HCT116 (cell line): ENCODE data around the gene BMP2. TPM values are rescaled to one million over a fixed set of nuclear protein-coding genes. Genes with fewer than 3 reads are reported as not detected.

ENCODE experiments used
- ATAC-seq: fragments of 200-7000 bp; cut with Tn5 transposase; 2 replicates; pipeline ENCODE4 v1.9.1; 2020; ENCODE audit warnings: mild to moderate bottlenecking, moderate library complexity
- BruUV-seq: library from RNA; stranded (reverse); fragments of 400-500 nt; replicated peaks from 2 replicates; lab custom pipeline; 2021; lab: Mats Ljungman, UMichigan
- CTCF ChIA-PET: fragments of 300-600 bp; sonication (Branson Sonifier 250); formaldehyde crosslinking; loops from one replicate; lab custom pipeline; 2021; ENCODE audit warnings: antibody characterized with exemption; lab: Charles Lee
- POLR2A ChIA-PET: fragments of 300-600, 350-600 bp; sonication (Branson Sonifier 250); formaldehyde crosslinking; loops from one replicate; lab custom pipeline; 2021; ENCODE audit warnings: antibody characterized with exemption; lab: Charles Lee
- RAD21 ChIA-PET, 2 experiments: fragments of 300-600 bp; sonication (Branson Sonifier 250); formaldehyde crosslinking; loops; one replicate each; lab custom pipeline; 2023; ENCODE audit warnings: low total read pairs in 2 of 2; ENCODE audit not compliant: uncharacterized antibody in 2 of 2, unreplicated experiment in 2 of 2, low non-redundant PET in 1 of 2; lab: Charles Lee
- DNase-seq: peaks from one replicate; pipeline ENCODE4 v3.0.0-alpha.2; 2010; ENCODE audit warnings: low read depth, low spot score
- H2AFZ ChIP-seq: fragments of 200-600 bp; shearing (Covaris generic), sonication (generic); 2 replicates; pipeline ENCODE4 v1.6.1; 2017; ENCODE audit warnings: low read depth, mixed run types, mixed read lengths, antibody characterized with exemption, low read length; ENCODE audit not compliant: poor library complexity, severe bottlenecking
- H3K27ac ChIP-seq: 2 replicates; pipeline ENCODE4 v1.5.1; 2012; ENCODE audit warnings: low read depth, low read length
- H3K27me3 ChIP-seq: fragments of 200-600 bp; sonication (generic); 2 replicates; pipeline ENCODE4 v1.6.1; 2016; ENCODE audit warnings: mixed run types, low read length, mixed read lengths; ENCODE audit not compliant: insufficient read depth
- H3K36me3 ChIP-seq, 2 experiments: fragments of 200-500 bp in 1 of 2; fragments of 200-600 bp in 1 of 2; sonication (Bioruptor generic) in 1 of 2; sonication (generic) in 1 of 2; 2 replicates each; pipeline versions ENCODE4 v1.5.1 to v1.6.1; 2014 to 2016; ENCODE audit warnings: low read length in 2 of 2, inconsistent platforms in 1 of 2, mixed read lengths in 1 of 2, mixed run types in 1 of 2; ENCODE audit not compliant: insufficient read depth in 2 of 2, control insufficient read depth in 1 of 2
- H3K4me1 ChIP-seq, 2 experiments: fragments of 200-600 bp in 1 of 2; sonication (generic) in 1 of 2; 2 replicates each; pipeline versions ENCODE4 v1.5.1 to v1.6.1; 2012 to 2017; ENCODE audit warnings: low read length in 2 of 2, inconsistent platforms in 1 of 2, mild to moderate bottlenecking in 1 of 2, mixed read lengths in 1 of 2, mixed run types in 1 of 2, moderate library complexity in 1 of 2; ENCODE audit not compliant: insufficient read depth in 2 of 2, control insufficient read depth in 1 of 2
- H3K4me2 ChIP-seq: fragments of 200-600 bp; sonication (generic); 2 replicates; pipeline ENCODE4 v1.6.1; 2017; ENCODE audit warnings: mixed run types, low read length, mixed read lengths
- H3K4me3 ChIP-seq, 2 experiments: fragments of 200-600 bp in 1 of 2; sonication (generic) in 1 of 2; replicated peaks in 1 of 2; 2 replicates each; pipeline ENCODE4 v1.5.1; 2011 to 2016; ENCODE audit warnings: low read length in 2 of 2, control low read depth in 1 of 2, low read depth in 1 of 2, mild to moderate bottlenecking in 1 of 2, mixed read lengths in 1 of 2, mixed run types in 1 of 2
- H3K79me2 ChIP-seq: fragments of 200-600 bp; sonication (generic); 2 replicates; pipeline ENCODE4 v1.6.1; 2017; ENCODE audit warnings: mild to moderate bottlenecking, mixed run types, low read length, moderate library complexity, mixed read lengths; ENCODE audit not compliant: insufficient read depth
- H3K9ac ChIP-seq: fragments of 200-600 bp; sonication (generic); 2 replicates; pipeline ENCODE4 v1.6.1; 2016; ENCODE audit warnings: low read length, mixed read lengths
- H3K9me2 ChIP-seq: fragments of 200-600 bp; sonication (generic), shearing (Covaris generic); 2 replicates; pipeline ENCODE4 v1.6.1; 2017; ENCODE audit warnings: mixed run types, mild to moderate bottlenecking, moderate library complexity; ENCODE audit not compliant: insufficient read depth
- H3K9me3 ChIP-seq, 2 experiments: fragments of 200-500 bp in 1 of 2; fragments of 200-600 bp in 1 of 2; sonication (Bioruptor generic) in 1 of 2; sonication (generic) in 1 of 2; 2 replicates each; pipeline ENCODE4 v1.6.1; 2014 to 2017; ENCODE audit warnings: low read length in 2 of 2, mixed read lengths in 2 of 2, inconsistent platforms in 1 of 2, low read depth in 1 of 2, mild to moderate bottlenecking in 1 of 2, mixed run types in 1 of 2, moderate library complexity in 1 of 2; ENCODE audit not compliant: control insufficient read depth in 1 of 2, insufficient read depth in 1 of 2
- H4K20me1 ChIP-seq: fragments of 200-600 bp; sonication (generic), shearing (Covaris generic); 2 replicates; pipeline ENCODE4 v1.6.1; 2017; ENCODE audit warnings: mixed run types, mild to moderate bottlenecking, moderate library complexity; ENCODE audit not compliant: insufficient read depth
- ATF3 ChIP-seq: IDR thresholded peaks from 2 replicates; pipeline ENCODE4 v1.6.1; 2012
- CBX3 ChIP-seq: IDR thresholded peaks from 2 replicates; pipeline ENCODE4 v1.6.1; 2012; ENCODE audit warnings: low read depth
- CEBPB ChIP-seq: IDR thresholded peaks from 2 replicates; pipeline ENCODE4 v1.6.1; 2012; ENCODE audit warnings: low read depth
- EGR1 ChIP-seq: IDR thresholded peaks from 2 replicates; pipeline ENCODE4 v1.6.1; 2012; ENCODE audit warnings: low read depth
- EZH2 ChIP-seq: fragments of 200-600 bp; sonication (generic); IDR thresholded peaks from 2 replicates; pipeline ENCODE4 v1.6.1; 2017; ENCODE audit warnings: antibody characterized with exemption, mixed run types
- JUND ChIP-seq: IDR thresholded peaks from 2 replicates; pipeline ENCODE4 v1.6.1; 2012
- POLR2A ChIP-seq: IDR thresholded peaks from 2 replicates; pipeline ENCODE4 v1.7.0; 2011; ENCODE audit warnings: borderline replicate concordance; ENCODE audit not compliant: insufficient read depth, insufficient read length; ENCODE audit errors: extremely low read depth
- POLR2AphosphoS5 ChIP-seq: IDR thresholded peaks from 2 replicates; pipeline ENCODE4 v1.6.1; 2011; ENCODE audit warnings: mild to moderate bottlenecking, low read depth, low read length, moderate library complexity
- RAD21 ChIP-seq: IDR thresholded peaks from 2 replicates; pipeline ENCODE4 v1.6.1; 2012; ENCODE audit warnings: low read depth, mild to moderate bottlenecking
- SIN3A ChIP-seq: IDR thresholded peaks from 2 replicates; pipeline ENCODE4 v1.6.1; 2012; ENCODE audit warnings: low read depth
- SP1 ChIP-seq: IDR thresholded peaks from 2 replicates; pipeline ENCODE4 v1.6.1; 2012; ENCODE audit warnings: low read depth
- SRF ChIP-seq: IDR thresholded peaks from 2 replicates; pipeline ENCODE4 v1.6.1; 2012; ENCODE audit warnings: low read depth
- YY1 ChIP-seq: IDR thresholded peaks from 2 replicates; pipeline ENCODE4 v1.6.1; 2011; ENCODE audit warnings: low read length, low read depth, moderate library complexity, mild to moderate bottlenecking; ENCODE audit not compliant: insufficient replicate concordance; ENCODE audit errors: extremely low read depth
- intact Hi-C: fragments of 100-400 bp; cut with micrococcal nuclease; formaldehyde crosslinking; loops from 2 replicates; pipeline ENCODE4 v1.10.0; 2022
- total RNA-seq: library from RNA; stranded (reverse); gene quantifications from one replicate; pipeline ENCODE4 v1.2.1, GENCODE V29; 2021; ENCODE audit not compliant: unreplicated experiment
- TF ChIP-seq, protein P1 (sequence below): IDR thresholded peaks from 2 replicates; pipeline ENCODE4 v1.6.1; 2012

Gene BMP2
- total RNA-seq, 1 experiment from 2014 or later: 0.15 TPM

- no peak for TF ChIP-seq SIN3A
- no peak for TF ChIP-seq JUND
- no peak for TF ChIP-seq SRF
- TF ChIP-seq, protein P1, sequence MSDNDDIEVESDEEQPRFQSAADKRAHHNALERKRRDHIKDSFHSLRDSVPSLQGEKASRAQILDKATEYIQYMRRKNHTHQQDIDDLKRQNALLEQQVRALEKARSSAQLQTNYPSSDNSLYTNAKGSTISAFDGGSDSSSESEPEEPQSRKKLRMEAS: no peak
- no peak for TF ChIP-seq SP1
- TF ChIP-seq, all 23 proteins: peak for 0
Observed at GRCh38 chr20:6768228-6769140, 998 bp downstream of the BMP2 start (continued).

GRCh38 chr20:6769903-6770785, 2.7 kb downstream of the BMP2 start:
- intact Hi-C loops: loop anchor here (5.0 to 10.0 kb wide), 5 partner anchors 607 to 1955 kb away; no protein-coding TSS in a partner anchor
- Histone ChIP-seq H3K27me3 (no peaks in the 10 kb centered on the region), H3K9ac (no peak overlapping the region), H4K20me1 (no peaks in the 10 kb centered on the region), H3K4me2 (no peak overlapping the region), H3K4me3 (no peak overlapping the region), H3K27ac (no peak overlapping the region), H3K9me2 (no peaks in the 10 kb centered on the region), H3K4me1 (no peaks in the 10 kb centered on the region), H2AFZ (no peak overlapping the region), H3K79me2 (no peaks in the 10 kb centered on the region), H3K9me3 (no peaks in the 10 kb centered on the region; a peak in 1 of 4 replicates), H3K36me3 (no peaks in the 10 kb centered on the region)
- TF ChIP-seq POLR2A (no peak), ATF3 (no peak), CEBPB (no peak), RAD21 (no peak), CBX3 (no peak), YY1 (no peak), POLR2AphosphoS5 (no peak), EZH2 (no peak), EGR1 (no peak)
- TF ChIP-seq, protein P1: no peak
- no peak for ATAC-seq
- BruUV-seq: no TSS peak
- ChIA-PET RAD21 (no interaction called here), POLR2A (no interaction called here), CTCF (no interaction called here)
- DNase-seq: no peak
